Esophagus squamous epithelium (tissue), 5 donors: ENCODE measurements around the gene GATA2. TPM values are rescaled to one million over a fixed set of nuclear protein-coding genes. Genes with fewer than 3 reads are reported as not detected.

Experiments used
- DNase-seq: peaks from one replicate; lab custom pipeline; 2025; lab: John Stamatoyannopoulos, UW
- H3K27ac ChIP-seq, 4 donors: fragments of 200-600 bp; sonication (generic); one replicate each; pipeline ENCODE4 v1.5.1; 2016 to 2019; ENCODE audit warnings: mild to moderate bottlenecking in 1 of 4
- H3K27me3 ChIP-seq, 4 donors: fragments of 200-600 bp; sonication (generic); 1 replicate in 3 of 4; 2 replicates in 1 of 4; pipeline versions ENCODE4 v1.5.1 to v1.6.0; 2017 to 2021; ENCODE audit warnings: antibody characterized with exemption in 1 of 4
- H3K36me3 ChIP-seq, 3 donors: fragments of 200-600 bp; sonication (generic); one replicate each; pipeline ENCODE4 v1.5.1; 2016 to 2019
- H3K4me1 ChIP-seq, 3 donors: fragments of 200-600 bp; sonication (generic); one replicate each; pipeline ENCODE4 v1.5.1; 2017 to 2019
- H3K4me3 ChIP-seq, 4 donors: fragments of 200-600 bp; sonication (generic); 1 replicate in 3 of 4; 2 replicates in 1 of 4; pipeline ENCODE4 v1.5.1; 2016 to 2019; ENCODE audit warnings: mild to moderate bottlenecking in 2 of 4, moderate library complexity in 1 of 4
- H3K9me3 ChIP-seq, 3 donors: fragments of 200-600 bp; sonication (generic); one replicate each; pipeline ENCODE4 v1.5.1; 2016 to 2019
- POLR2A ChIP-seq, 4 donors: fragments of 450-650 bp; IDR thresholded peaks; one replicate each; pipeline ENCODE4 v1.6.1; 2017; ENCODE audit warnings: antibody characterized with exemption in 4 of 4, mild to moderate bottlenecking in 4 of 4, moderate library complexity in 3 of 4
- WGBS, 2 donors: methylation state at CpG; one replicate each; pipeline ENCODE4 v1.1.5; 2018; 5-methylcytosine and 5-hydroxymethylcytosine counted together
- intact Hi-C: fragments of 100-400 bp; cut with DNase I; formaldehyde crosslinking; loops from one replicate; pipeline ENCODE4 v1.15.0; 2022
- total RNA-seq, 4 donors: library from RNA; depleted of rRNA; stranded (reverse); fragments of >200 nt; gene quantifications; one replicate each; pipeline ENCODE4 v1.1.0, GENCODE V29; 2016
- TF ChIP-seq, protein P1 (sequence below), 6 experiments: fragments of 450-650 bp in 4 of 6; fragments of 200-600 bp in 2 of 6; sonication (generic) in 2 of 6; IDR thresholded peaks; one replicate each; pipeline ENCODE4 v1.5.1; 2016 to 2019; ENCODE audit warnings: antibody characterized with exemption in 6 of 6, mild to moderate bottlenecking in 4 of 6, moderate library complexity in 4 of 6
- donor health status: DM: yes; HTN: yes; CAD: no.

GATA2 gene
- total RNA-seq, 4 donors from 2014 or later = 1.6 to 12.8 (median 1.9) TPM

DNA sequence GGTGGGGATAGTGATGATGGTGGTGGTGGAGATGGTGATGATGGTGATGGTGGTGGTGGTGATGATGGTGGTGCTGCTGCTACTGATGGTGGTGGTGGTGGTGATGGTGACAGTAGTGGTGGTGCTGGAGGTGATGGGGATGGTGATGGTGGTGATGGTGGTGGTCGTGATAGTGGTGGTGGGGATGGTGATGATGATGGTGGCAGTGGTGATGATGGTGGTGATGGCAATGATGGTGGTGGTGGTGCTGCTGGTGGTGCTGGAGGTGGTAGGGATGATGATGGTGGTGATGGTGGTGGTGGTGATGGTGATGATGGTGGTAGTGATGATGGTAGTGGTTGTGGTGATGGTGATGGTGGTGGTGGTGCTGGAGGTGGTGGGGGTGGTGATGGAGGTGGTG is 47.6 kb downstream of the GATA2 start:
- Histone ChIP-seq H3K36me3 (no peaks in the 10 kb centered on the region), H3K4me1 (no peaks in the 10 kb centered on the region), H3K4me3 (no peak overlapping the region), H3K27ac (no peak overlapping the region), H3K9me3 (no peaks in the 10 kb centered on the region), H3K27me3 (no peaks in the 10 kb centered on the region)
- 65 to 77% methylated on average over 1 of the region's 1 CpG for WGBS, 2 donors
- TF ChIP-seq POLR2A (IDR thresholded peaks at IDR 0.05) = no peak
- TF ChIP-seq, protein P1, sequence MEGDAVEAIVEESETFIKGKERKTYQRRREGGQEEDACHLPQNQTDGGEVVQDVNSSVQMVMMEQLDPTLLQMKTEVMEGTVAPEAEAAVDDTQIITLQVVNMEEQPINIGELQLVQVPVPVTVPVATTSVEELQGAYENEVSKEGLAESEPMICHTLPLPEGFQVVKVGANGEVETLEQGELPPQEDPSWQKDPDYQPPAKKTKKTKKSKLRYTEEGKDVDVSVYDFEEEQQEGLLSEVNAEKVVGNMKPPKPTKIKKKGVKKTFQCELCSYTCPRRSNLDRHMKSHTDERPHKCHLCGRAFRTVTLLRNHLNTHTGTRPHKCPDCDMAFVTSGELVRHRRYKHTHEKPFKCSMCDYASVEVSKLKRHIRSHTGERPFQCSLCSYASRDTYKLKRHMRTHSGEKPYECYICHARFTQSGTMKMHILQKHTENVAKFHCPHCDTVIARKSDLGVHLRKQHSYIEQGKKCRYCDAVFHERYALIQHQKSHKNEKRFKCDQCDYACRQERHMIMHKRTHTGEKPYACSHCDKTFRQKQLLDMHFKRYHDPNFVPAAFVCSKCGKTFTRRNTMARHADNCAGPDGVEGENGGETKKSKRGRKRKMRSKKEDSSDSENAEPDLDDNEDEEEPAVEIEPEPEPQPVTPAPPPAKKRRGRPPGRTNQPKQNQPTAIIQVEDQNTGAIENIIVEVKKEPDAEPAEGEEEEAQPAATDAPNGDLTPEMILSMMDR (IDR thresholded peaks at IDR 0.05) = no peak
- intact Hi-C loops = no loop called here
- no peak for DNase-seq

DNA sequence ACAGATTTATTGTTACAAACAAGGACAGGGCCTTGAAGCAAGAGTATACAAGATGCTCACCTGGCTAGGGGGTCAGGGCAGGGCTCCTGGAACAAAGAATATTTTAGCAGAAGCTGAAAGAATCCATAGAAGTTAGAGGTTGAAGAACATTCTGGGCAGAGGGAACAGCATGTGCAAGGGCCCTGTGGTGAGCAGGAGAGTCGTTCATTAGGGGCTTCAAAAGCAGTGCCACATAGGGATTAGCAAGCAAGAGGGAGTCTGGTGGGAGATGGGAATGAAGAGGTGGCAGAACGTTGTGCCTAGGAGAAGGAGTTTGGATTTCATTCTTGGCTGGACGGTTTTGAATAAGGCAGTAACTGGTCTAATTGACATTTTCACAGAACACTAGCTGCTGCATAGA is 49.2 kb downstream of the GATA2 start:
- intact Hi-C loops = no loop called here
- Histone ChIP-seq H3K27ac (no peak overlapping the region), H3K4me3 (no peak overlapping the region), H3K4me1 (no peaks in the 10 kb centered on the region), H3K36me3 (no peaks in the 10 kb centered on the region), H3K9me3 (no peaks in the 10 kb centered on the region), H3K27me3 (peaks cover 0 to 12% (median 0%) of the 10 kb centered on the region in 4 donors)
- DNase-seq = no peak
- WGBS, 2 donors = 47 to 48% methylated on average over 3 of the region's 3 CpGs
- TF ChIP-seq POLR2A (IDR thresholded peaks at IDR 0.05) = no peak
- TF ChIP-seq, protein P1 (IDR thresholded peaks at IDR 0.05) = no peak

DNA sequence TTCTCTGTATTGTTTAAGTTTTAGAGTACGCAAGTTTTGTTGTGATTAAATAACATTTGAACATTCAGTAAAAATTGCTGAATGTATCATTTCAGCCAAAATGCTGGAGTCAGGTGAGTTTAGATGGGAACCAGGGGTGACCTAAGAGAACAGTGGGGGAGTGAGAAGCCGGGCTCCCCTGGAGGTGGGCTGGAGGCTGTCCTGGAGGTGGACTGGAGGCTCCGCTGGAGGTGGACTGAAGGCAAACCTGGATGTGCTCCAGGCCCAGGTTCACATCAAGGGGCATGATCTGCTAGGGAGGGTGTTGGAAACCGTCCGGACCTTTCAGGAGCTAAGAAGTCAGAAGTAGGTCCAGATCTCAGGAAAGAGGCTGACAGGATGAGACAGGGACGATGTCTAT is 50.1 kb downstream of the GATA2 start:
- DNase-seq = no peak
- TF ChIP-seq POLR2A (IDR thresholded peaks at IDR 0.05) = no peak
- TF ChIP-seq, protein P1 (IDR thresholded peaks at IDR 0.05) = no peak
- H3K27ac ChIP-seq = no peak overlapping the region
- H3K27me3 ChIP-seq = peaks cover 0 to 21% (median 0%) of the 10 kb centered on the region in 4 donors
- H3K4me1 ChIP-seq = no peaks in the 10 kb centered on the region
- H3K36me3 ChIP-seq = no peaks in the 10 kb centered on the region
- H3K9me3 ChIP-seq = no peaks in the 10 kb centered on the region
- intact Hi-C loops = no loop called here
- H3K4me3 ChIP-seq = no peak overlapping the region
- 84 to 87% methylated on average over 5 to 6 of the region's 6 CpGs for WGBS, 2 donors

DNA sequence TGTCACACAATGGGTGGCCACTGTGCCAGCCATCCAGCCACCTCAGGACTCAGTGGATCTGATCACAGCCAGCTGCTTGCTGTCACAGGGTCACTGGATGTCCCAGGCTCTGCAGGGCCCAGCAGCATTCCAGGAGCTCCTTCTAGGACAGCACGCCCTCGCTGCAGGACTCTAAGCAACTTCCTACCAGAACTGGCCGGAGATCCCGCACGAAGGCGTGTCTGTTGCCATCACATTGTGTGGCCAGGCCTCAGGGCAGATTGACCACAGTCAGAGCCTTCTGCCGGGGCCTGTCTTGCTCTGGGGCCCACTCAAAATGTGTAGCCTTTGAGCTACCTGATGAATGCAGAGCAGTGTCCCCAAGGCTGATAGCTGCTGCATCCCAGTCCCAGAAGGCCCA is 50.9 kb downstream of the GATA2 start:
- no peaks in the 10 kb centered on the region for H3K36me3 ChIP-seq
- WGBS, 2 donors = 65% methylated on average over 2 of the region's 7 CpGs; no CpG with 5 or more reads in 1 of the 2 donors
- H3K4me1 ChIP-seq = no peaks in the 10 kb centered on the region
- no peaks in the 10 kb centered on the region for H3K9me3 ChIP-seq
- no peak overlapping the region for H3K4me3 ChIP-seq
- TF ChIP-seq POLR2A (IDR thresholded peaks at IDR 0.05) = no peak
- TF ChIP-seq, protein P1 (IDR thresholded peaks at IDR 0.05) = no peak
- H3K27ac ChIP-seq = no peak overlapping the region
- no peak for DNase-seq
- intact Hi-C loops = no loop called here
- peaks cover 0 to 26% (median 0%) of the 10 kb centered on the region in 4 donors for H3K27me3 ChIP-seq

DNA sequence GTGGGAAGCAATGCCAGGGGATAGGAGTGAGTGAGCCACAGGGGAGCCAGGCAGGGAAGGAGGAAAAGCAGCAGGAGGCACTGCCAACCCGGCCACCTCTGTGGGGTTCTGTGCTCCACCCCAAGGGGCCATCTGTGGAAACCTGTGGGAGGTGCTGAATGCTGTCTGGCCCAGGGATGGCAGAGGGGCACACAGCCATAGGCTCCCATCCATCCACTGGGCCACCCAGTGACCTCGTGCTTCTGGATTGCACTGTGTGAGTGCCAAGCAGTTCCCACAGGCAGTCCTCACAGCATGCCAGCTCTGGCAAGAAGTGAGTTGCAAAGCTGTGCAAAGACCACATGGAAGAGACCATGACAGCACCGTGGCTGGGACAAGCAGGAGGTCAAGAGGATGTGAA is 53.8 kb downstream of the GATA2 start:
- Histone ChIP-seq H3K4me1 (no peaks in the 10 kb centered on the region), H3K27ac (no peak overlapping the region), H3K4me3 (no peak overlapping the region), H3K9me3 (no peaks in the 10 kb centered on the region), H3K36me3 (no peaks in the 10 kb centered on the region), H3K27me3 (peaks cover 0 to 52% (median 0%) of the 10 kb centered on the region in 4 donors)
- TF ChIP-seq, protein P1 (IDR thresholded peaks at IDR 0.05) = no peak
- no peak for TF ChIP-seq POLR2A (IDR thresholded peaks at IDR 0.05)
- DNase-seq = no peak
- intact Hi-C loops = loop anchor here (10.0 kb wide), 1 partner anchor 146 kb away; no protein-coding TSS in a partner anchor
- 10 to 36% methylated on average over 2 of the region's 3 CpGs for WGBS, 2 donors
